GM19240 (cell line): ENCODE measurements around the gene LRP1.

Source experiments
- DNase-seq: peaks from one replicate; pipeline ENCODE4 v3.0.0; 2011; ENCODE audit warnings: low spot score; ENCODE audit not compliant: insufficient read length

LRP1 gene

DNA sequence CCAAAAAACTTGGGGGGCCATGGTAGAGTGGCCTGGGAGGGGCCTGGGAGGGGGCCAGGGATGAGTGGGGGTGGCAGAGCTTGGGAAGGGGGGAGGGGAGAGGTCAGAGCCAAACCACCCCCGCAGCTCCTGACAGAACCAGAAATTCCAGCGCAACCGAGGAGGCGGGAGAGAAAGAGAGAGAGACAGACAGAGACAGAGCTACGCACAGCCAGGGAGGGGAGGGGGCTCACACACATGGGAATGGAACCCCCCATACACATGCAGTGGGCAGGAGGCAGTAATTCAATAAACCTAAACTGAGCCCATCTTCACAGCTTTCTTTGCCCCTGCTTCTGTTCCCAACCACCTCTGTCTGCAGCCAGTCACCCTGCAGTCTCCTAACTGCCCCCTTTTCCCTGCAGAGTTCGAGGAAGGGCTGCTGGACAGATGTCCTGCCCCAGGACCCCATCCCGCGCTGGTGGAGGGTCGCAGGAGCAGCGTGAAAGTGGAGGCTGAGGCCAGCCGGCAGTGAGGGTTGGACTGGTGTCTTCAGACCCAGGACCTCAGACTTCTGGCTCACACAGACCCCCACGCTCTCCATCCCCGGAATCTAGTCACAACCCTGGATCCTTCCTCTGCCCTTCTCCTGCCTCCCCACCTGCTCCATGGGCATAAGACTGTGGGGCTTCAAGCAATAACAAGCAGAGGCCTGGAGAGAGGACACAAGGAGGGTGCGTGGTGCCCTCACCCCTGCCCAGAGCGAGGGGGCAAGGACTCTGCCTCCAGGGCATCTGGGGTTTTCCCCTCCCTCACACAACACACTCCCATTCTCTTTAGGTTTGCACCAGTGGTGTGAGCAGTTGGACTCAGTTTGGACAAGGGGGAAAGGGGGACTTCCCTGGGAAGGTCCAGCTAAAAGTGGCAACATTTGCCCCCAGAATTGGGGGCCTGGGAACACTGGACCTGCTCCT, 33.8 kb upstream of the LRP1 start:
- DNase-seq, result no peak

DNA sequence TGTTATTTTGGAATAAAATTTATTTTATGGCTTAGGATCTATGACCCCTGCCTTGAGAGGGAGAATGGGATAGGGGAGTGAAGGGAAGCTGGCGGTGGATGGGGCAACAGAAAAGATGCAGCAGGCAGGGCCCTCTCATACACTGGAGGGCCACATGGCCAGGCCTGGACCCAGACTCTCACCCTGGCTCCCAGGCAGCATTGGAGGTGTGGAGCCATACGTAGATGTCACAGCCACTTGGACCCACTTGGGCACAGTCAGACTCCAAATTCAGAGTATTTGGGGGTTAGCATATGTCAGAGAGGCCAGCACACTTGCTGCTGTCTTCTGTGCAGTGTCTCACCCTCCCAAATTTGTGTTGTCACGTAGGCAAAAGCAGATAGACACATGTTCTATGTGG, 32.8 kb upstream of the LRP1 start:
- no peak for DNase-seq

DNA sequence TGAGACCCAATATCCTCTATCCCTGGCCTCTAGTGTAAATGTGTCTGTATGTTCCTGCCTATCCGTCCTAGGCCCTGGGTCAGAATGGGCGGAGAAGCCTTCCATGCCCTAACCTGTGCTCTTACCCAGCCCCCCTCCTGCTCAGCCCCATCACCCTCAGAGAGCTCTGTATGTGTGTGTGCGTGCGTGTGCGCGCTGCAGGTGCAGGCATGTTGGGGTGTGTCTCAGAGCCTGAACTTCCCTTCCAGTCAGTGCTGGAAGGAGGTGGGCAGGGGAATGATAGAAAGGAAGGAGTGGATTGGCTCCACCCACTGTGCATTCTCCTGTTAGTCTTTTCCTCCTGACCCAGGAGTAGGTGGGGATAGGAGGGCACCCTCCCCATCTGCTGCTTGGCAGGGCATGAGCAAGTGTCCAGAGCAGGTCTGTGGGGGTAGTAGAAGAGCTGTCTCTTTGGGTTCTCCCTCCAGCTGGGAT, 32.1 kb upstream of the LRP1 start:
- no peak for DNase-seq

DNA sequence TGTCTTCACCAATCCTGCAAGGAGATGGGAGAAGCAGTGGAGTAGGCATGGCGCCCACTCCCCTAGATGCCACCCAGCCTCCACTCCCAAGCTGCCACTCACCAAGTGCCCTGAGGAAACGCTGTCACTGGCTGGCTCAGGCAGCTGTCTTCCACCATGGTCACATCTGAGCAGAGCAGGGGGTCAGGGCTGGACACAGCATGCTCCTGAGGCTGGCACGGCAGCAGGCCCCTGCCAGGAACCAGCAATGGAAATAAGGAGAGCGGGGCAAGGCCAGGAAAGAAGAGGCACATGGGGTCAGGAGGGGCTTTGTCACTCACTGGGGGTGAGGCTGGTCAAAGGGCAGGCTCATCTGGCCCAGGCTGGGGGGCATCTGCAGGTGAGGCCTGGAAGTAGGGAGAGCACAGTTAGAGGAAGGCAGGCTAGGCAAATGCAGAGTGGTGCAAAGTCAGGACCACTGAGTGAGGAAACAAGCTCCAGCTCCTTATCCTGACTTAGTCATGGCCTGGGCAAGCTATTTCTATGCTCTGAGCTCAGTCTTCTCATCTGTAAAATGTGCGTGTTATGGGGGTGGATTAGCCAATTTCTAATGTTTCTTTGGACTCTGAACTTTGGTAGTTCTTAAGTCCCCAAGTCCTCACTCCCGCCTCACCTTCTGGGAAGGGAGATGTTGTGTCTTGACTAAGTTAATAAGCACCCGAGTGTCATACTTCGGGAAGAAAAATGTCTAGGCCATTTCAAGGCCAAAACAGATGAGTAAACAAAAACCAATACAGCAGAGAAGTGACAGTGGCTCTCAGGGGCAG, 31.3 kb upstream of the LRP1 start:
- DNase-seq, result no peak

DNA sequence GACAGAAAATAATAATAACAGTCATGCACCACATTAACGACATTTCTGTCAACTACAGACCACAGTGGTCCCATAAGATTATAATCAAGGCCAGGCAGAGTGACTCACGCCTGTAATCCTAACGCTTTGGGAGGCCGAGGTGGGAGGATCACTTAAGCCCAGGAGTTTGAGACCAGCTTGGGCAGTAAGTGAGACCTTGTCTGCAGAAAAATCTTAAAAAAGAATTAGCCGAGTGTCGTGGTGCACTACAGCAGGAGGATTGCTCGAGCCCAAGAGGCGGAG, 30.8 kb upstream of the LRP1 start:
- no peak for DNase-seq

DNA sequence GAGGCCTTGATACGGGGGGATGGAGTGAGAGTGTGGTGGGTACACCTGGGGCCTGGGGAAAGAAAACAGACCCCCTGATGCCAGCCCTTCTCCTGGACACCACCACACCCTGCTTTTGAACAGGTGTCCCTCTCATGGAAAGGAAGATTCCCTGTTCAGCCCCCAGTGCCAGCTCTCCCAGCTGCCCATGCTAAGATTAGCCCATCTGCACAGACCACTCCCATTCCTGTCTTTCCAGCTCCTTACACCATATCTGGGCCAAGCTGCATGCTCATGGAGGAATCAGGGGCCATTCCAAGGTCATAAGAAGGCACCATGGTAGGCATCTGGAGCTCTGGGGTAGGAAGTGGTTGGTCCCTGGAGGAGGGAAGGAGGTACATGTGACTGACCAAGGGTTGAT, 29.7 kb upstream of the LRP1 start:
- DNase-seq, result no peak

DNA sequence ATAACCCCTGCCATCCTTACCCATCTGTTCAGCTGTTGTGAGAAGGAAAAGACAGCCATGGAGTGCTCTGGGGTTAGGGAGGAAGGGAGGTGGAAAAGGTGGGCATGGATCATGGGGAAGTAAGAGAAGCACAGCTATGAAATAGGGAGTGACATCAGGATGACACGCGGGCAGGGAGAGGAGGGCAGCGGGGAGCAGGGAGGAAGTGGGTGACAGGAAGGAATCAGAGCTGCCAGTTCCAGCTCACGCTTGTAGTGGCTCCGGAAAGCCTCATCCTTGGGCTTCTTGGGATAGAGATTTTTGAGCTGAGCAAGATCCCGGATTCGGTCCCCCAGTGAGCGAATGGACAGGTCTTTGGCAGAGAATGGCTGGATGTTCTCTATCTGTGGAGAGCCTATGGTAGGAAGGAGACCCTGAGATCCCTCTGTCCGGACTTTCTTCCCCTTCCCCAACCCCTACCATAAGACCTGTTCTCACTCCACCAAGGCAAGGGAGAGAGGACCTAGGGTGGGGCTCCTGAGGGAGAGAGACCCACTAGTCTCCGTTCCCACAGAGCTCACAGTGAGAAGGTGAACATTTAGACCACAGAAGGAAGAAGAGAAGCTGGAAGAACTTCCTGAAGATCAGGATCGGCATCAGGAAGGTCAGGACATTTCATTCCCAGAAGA, 29.1 kb upstream of the LRP1 start:
- DNase-seq, result no peak

DNA sequence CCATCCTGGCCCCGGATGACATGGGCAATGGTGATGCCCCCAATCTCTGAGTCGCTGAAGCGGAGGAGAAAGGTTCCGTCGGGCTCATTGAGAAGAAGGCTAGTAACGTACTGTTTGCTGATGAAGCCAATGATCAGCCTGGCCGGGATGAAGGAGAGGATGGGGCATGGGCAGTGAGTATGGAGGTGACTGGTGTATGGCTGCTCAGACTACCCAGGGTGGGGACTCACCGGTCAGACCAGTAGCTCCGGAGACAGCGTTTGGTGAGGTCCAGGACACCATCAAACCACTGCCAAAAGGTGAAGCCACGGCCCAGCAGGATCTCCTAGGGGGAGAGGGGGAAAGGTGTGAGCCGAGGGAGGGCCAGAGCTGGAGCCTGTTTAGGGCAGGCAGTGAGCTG, 28.5 kb upstream of the LRP1 start:
- DNase-seq, result no peak

DNA sequence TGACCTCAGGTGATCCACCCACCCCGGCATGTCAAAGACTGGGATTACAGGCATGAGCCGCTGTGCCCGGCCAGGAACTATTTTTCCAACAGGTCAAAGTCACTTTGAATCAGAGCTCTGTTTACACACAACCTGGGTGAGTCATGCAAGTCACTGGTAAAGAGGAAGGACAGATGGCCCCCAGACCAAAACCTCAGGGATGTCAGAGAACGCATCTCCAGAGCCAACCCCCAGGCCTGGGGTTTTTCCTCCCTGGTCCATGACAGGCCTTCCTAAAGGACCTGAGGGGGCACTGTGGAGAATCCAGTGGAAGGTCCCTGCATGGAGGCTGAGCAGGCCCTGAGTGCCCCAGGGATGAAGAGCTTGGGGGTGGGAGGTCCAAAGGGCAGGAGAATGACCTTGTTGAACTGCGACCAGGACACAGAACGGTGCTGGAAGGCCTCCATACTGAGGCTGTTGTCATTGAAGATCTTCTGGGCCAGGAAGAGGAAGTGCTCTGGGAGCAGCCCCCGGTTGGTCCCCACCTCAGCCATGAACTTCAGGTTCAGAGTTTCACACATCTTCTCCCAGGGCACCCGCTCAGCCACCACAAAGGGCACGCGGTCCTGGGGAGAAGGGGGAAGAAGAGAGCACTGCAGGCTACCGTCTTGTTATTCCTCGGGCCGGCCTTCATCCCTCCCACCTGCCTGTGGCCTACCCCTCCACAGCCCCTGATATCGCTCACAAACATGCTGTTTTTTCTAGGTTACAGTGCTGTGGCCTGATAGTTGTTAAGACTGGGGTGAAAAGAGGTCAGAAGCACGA, 26.2 kb upstream of the LRP1 start:
- DNase-seq, result no peak

DNA sequence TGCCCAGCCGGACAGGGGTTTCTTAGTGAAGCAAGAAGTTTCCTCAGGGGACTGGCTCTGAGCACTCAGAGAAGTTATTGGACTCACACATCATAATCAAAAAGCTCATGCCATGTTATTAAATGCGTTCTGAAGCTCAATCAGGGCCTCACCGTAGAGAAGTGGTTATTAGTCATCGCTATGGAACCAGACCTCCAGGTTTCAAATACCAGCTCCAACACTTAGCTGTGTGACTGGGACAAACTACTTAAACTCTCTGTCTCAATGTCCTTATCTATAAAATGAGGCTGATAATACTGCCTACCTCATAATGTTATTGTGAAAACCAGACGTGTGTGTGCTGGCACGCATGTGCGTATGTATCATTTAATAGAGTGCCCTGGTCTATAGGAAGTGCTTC, 24.4 kb upstream of the LRP1 start:
- DNase-seq, result no peak

DNA sequence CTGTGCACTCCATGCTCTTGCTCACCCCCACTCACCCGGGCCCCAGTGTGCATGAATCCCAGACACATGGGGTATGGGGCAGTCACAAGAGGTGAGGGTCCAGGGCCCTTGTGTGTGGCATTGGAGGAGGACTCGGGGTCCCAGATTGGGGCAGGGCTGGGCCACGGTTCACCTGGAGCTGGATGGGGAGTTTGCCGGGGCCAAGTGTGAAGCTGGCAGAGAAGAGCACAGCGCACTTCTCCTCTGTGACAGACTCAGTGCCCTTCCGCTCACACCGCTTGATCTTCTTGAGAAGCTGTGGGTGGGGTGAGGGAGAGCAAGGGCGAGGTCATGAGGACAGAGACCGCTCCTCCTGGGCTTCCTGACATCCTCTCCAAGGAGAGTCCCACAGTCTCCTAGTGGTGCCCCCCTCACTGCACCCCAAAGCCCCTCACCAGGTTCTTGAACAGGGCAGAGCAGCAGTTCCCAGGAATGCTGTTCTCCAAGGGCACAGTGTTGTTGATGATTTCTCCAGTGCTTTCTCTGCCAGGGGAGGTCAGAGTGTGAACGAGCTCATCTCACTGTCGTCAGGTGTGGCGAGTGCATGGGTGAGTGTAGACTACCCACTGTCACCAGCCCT, 23.9 kb upstream of the LRP1 start:
- DNase-seq, result no peak

DNA sequence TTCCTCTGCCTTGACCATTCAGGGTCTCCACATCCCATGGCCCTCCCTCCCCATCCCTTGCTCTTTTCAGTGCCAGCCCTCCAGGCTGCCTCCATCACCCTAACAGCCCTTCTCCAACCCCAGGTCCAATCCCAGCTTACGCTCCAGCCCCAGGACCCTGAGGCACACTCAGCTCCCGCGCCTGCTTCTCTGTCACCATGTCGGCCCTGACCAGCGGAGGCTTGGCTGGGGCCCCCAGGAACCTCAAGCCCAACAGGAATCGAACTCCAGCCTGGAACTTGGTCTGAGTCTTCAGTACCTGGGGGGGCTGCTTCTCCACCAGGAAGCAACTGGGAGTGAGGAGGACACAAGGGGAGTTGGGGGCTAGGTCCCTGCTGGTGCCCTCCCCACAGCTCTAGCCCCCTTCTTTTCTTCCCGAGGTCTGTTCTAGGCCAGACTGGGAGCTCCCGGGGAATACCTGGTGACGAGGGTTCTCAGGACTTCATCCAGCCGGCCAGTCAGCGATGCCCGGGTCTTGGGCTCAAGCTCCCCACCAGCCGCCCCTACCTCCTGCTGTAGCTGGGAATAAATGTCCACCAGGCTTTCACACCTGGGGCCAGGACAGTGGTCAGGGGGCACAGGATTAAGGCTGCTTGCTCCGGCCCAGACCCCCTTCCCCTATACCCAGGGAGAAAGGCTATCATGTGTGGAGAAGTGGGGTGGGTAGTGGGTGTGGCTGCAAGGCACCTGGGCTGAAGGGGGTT, 23.1 kb upstream of the LRP1 start:
- no peak for DNase-seq

DNA sequence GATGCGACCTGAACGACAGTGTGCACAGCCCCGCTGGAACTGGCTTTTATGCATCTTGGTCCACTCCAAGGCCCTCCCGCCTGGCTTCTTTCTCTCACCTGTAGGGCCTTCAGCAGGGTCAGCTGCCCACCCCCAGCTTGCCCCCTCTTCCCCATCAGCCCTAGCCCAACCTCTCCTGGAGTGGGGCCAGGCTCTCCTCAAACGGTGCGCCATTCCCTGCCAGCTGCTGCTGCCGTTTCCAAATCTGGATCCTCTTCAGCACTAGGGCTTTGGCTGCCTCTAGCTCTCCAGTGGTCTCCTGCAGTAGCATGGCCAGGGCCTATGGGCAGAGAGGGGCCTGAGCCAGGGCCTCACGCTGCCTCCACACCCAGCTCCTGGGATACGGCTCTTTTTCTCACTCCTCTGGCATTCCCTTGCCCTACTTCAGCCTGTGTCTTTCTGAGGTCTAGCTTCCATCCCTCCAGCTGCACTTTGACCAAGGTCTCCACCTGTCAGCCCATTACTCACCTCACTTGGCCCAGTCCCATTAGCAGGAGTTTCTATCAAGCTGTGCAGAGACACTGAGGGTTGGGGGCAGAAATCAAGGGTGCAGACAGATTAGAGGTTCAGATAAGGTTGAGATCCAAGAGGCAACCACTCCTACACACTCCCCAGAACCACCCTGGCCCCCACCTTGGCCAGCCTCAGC, 22.1 kb upstream of the LRP1 start:
- no peak for DNase-seq

DNA sequence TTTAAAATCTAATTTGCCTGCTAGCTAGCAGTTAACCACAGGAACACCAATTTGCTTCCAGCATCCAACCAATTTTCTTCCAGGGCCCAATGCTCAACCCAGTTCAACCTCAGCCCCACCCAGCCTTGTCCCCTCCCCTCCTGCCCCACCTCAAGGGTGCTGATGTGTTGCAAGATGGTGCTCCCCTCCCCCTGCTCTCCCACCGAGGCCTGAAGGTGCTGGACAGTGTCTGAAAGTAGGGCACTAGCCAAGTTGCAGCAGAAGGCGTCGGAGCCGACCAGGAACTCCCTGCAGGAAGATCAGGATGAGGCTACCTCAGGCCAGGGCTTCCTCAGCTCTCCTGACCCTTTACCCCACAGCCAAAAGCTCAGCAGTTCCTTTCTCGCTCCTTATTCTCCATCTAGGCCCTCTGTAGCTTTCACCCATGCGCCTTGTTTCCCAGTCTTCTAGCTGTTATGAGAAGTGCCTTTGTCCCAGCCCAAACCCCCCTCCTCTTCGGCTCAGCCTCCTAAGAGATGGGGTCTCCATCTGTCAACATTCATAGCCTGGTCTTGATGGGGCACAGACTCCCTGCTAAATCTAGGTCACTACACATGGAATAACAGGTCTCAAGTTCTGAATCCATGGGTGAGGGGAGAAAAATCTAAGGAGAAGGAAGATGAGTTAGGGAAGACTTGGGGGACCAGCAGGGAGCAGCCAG, 20.7 kb upstream of the LRP1 start:
- no peak for DNase-seq

DNA sequence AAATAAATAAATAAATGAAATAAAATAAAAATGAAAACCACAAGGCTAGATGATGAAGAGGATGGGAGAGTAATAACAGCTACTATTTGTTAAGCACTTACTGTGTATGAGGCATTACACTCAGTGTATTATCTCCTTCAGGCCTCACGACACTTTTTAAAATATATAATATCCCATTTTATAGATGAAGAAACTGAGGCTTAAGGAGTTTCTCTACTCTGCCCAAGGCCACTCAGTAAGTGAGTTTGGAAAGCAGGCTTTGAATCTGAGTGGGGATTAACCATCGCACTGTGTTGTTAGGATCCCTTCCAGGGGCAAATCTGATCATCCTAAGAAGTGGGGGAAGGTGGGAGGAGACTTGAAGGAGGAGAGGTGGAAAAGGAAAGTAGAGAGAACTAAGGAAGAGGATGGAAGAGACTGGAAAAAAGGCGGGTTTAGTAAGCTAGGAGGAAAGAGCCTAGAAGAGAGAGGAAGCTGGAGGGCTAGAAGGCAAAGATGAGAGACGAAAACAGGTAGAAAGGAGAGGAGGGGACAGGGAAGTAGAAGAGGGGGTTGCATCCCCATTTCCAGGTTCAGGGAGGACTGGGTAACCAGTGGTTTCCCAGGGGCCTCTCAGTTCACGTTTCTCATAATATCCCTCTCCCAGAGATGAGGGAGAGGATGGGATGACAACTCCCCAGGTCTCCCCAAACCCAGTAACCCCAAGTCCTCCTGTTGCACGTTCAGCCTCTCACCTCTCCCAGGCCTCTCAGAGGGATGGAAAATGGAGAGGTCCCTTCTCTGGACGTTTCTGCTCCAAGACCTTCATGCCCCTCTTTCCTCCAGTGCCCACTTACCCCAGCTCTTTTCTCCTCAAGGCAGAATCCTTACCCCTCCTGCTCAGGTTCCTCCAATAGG, 18.8 kb upstream of the LRP1 start:
- DNase-seq, result no peak

DNA sequence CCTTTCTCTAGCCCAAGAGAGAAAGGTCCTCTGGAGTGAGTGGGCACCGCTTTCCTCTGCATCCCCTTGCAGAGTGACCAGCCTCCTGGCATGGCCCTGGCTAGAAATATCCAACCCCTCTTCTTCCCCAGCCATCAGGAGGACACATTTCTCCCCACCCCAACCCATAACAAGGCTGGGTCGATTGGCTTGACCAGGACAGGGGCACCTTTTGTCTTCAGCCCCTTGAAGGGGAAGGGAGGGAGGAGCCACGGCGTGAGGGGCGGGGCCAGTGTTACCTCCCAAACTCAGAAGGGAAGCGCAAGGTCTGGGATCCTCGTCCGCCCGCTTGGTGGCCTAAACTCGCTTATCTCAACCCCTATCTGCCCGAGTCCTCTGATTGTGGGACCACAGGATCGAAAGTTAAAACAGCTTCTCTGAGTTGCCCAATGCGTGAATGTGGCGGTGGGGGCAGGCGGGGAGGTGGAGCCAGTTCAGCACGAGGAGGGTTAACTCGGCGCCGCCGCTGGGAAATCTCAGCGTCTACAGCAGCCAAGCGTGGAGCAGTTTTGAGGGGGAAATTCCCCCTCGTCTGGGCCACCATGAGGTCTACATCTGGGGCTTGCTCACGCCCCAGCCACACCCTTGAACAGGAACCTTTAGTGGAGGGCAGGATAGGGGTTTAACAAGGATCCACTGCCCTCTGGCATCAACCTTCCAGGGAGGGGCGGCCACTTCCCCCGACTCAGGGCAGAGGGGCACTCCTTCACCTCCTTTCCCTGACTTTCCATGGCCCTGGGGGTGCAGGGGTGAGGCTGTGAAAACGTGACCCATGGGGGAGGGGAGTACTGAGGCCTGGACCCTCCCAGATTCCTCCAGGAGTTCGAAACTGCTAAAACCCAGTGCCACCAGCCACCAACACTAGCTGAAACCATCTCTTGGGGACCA, 17.9 kb upstream of the LRP1 start:
- DNase-seq, result no peak
